ENCODE results near the gene TNKS2.

Gene TNKS2

GRCh38 chr10:91908337-91909116, 110.3 kb downstream of the TNKS2 start:
- peak; percentile 34 for DNase-seq (ENCODE audit: low read depth)

- no peak for DNase-seq (ENCODE audit: low read depth)
These were observed 111.0 kb downstream of the TNKS2 start, which contains the start of gene FGFBP3 for GRCh38 chr10:91909117-91909677. FGFBP3 (minus strand) TSS chr10:91909486; CDS start chr10:91908969, 517 bp downstream.

GRCh38 chr10:91910467-91910866, 112.2 kb downstream of the TNKS2 start:
- DNase-seq (ENCODE audit: low read depth), result no peak

Measured in stimulated activated CD8-positive, alpha-beta memory T cell treated with anti-CD3 and anti-CD28 coated beads, Interleukin-15, amount 100 ng/mL, for 1 hour (primary cell).